ENCODE data around the gene KLF3. TPM values are rescaled to one million over a fixed set of nuclear protein-coding genes. Genes with fewer than 3 reads are reported as not detected.

KLF3 gene
- polyA plus RNA-seq (2011; rRNA removed) (11.4 and 11.7 TPM in 2 replicates), polyA minus RNA-seq (2011; rRNA and poly(A)+ RNA removed) (18.3 and 19.9 TPM in 2 replicates)

DNA sequence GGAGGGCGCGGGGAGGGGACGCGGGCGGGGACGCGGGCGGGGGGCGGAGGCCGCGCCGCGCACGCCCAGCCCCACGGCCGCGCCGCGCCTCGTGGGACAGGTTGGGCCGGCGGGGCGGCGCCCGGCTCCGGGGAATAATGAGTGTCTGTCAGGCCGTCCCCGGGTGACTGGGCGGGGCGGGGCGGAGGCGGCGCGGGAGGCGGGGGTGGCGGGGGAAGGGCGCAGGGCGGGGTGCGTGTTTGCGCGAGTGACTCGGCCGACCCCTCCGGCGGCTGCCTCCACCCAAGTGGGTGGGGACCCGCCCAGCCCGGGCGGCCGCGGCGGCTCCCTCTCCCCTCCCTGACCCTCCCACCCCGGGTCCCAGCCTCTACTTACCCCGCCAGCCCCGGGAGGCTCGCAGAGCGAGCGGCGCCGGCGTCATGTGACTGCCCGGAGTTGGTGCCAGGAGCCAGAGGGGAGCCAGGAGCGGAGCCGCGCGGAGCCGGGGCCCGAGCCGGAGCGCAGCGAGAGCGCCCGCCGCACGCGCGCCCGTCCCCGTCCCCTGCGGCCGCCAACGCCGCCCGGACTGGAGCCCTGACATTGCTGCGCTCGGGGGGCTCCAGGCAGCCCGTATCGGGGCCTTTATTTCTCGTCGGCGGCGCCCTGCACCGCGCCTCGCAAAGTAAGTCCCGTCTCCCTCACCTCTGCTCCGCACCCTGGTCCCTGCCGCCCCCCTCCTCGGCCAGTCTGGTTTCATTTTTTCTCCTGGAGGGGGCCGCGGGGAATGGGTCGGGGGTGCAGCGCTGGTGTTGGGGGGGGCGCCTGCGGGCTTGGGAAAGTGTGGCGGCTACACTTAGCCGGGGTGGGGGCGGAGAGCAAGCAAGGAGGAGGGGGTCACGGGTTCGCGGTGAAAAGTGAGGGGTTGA, at the start of gene KLF3:
TSS of gene KLF3 (plus strand) at position 399 of the 905 bp plus-strand sequence. CDS start 16,427 bp downstream, outside the sequence.
- DNase-seq (ENCODE audit: low read depth): peak; percentile 50
- no peaks in the 10 kb centered on the region for H3K27me3 ChIP-seq (ENCODE audit: control insufficient read depth, insufficient read depth, low read length)
- peak within 1 kb of the TSS; percentile 88 for H3K4me3 ChIP-seq (ENCODE audit: low read depth, low read length)
- no peaks in the 10 kb centered on the region for H3K36me3 ChIP-seq (ENCODE audit: control insufficient read depth, insufficient read depth, low read length)
- TF ChIP-seq, protein P1, sequence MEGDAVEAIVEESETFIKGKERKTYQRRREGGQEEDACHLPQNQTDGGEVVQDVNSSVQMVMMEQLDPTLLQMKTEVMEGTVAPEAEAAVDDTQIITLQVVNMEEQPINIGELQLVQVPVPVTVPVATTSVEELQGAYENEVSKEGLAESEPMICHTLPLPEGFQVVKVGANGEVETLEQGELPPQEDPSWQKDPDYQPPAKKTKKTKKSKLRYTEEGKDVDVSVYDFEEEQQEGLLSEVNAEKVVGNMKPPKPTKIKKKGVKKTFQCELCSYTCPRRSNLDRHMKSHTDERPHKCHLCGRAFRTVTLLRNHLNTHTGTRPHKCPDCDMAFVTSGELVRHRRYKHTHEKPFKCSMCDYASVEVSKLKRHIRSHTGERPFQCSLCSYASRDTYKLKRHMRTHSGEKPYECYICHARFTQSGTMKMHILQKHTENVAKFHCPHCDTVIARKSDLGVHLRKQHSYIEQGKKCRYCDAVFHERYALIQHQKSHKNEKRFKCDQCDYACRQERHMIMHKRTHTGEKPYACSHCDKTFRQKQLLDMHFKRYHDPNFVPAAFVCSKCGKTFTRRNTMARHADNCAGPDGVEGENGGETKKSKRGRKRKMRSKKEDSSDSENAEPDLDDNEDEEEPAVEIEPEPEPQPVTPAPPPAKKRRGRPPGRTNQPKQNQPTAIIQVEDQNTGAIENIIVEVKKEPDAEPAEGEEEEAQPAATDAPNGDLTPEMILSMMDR (IDR thresholded peaks at IDR 0.05; ENCODE audit: insufficient read depth, low read depth, low read length): no peak
- ChIA-PET CTCF (interaction anchor here (1.0 to 1.3 kb wide), 2 partner anchors 345 to 484 kb away, joined by 3 read pairs; no protein-coding TSS in a partner anchor), POLR2A (interaction anchor here (0.7 to 1.2 kb wide), 2 partner anchors 345 to 509 kb away, joined by 6 to 14 read pairs; no protein-coding TSS in a partner anchor)

DNA sequence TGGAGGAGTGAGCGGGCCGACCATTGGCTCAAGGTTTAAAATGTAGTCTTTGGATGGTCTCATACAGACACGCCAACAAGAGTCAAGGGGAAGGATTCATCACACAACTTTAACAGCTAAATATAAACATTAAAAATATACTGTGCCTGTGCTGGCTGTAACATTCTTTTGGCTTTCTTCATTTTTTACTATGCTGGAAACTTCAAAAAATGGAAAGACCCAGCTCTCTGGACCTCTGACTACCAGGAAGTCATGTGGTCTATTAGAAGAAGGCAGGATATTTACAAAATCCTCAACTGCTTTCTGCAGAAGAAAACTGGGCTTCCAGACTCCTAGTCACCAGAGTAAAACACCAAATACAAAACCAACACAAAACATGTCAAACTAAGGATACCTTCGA, 49.8 kb upstream of the KLF3 start:
- no peak for DNase-seq (ENCODE audit: low read depth)
- H3K27me3 ChIP-seq (ENCODE audit: control insufficient read depth, insufficient read depth, low read length): no peaks in the 10 kb centered on the region
- CTCF ChIA-PET: interaction anchor here (1.8 kb wide), 1 partner anchor 10 kb away, joined by 6 read pairs; no protein-coding TSS in a partner anchor
- TF ChIP-seq, protein P1 (IDR thresholded peaks at IDR 0.05; ENCODE audit: insufficient read depth, low read depth, low read length): no peak
- POLR2A ChIA-PET: no interaction called here
- no peak overlapping the region for H3K4me3 ChIP-seq (ENCODE audit: low read depth, low read length)
- H3K36me3 ChIP-seq (ENCODE audit: control insufficient read depth, insufficient read depth, low read length): no peaks in the 10 kb centered on the region

DNA sequence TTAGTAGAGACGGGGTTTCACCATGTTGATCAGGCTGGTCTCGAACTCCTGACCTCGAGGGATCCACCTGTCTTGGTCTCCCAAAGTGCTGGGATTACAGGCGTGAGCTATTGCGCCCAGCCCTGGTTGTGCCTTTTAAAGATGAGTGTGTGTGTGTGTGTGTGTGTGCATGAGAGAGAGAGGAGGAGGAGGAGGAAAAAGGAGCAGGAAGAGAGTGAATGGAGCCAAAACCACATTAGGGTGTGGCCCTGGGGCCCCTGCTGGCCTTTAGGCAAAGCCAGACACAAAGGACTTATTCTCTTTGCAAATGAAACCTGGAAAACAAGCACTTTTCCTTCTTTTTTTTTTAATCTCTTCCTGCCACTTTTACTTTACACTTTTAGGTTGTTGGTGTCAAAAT, 48.2 kb upstream of the KLF3 start:
- Histone ChIP-seq H3K36me3 (ENCODE audit: control insufficient read depth, insufficient read depth, low read length) (no peaks in the 10 kb centered on the region), H3K27me3 (ENCODE audit: control insufficient read depth, insufficient read depth, low read length) (no peaks in the 10 kb centered on the region), H3K4me3 (ENCODE audit: low read depth, low read length) (no peak overlapping the region)
- TF ChIP-seq, protein P1 (IDR thresholded peaks at IDR 0.05; ENCODE audit: insufficient read depth, low read depth, low read length): no peak
- POLR2A ChIA-PET: no interaction called here
- CTCF ChIA-PET: interaction anchor here (1.8 kb wide), 1 partner anchor 11 kb away, joined by 6 read pairs; no protein-coding TSS in a partner anchor
- DNase-seq (ENCODE audit: low read depth): no peak

DNA sequence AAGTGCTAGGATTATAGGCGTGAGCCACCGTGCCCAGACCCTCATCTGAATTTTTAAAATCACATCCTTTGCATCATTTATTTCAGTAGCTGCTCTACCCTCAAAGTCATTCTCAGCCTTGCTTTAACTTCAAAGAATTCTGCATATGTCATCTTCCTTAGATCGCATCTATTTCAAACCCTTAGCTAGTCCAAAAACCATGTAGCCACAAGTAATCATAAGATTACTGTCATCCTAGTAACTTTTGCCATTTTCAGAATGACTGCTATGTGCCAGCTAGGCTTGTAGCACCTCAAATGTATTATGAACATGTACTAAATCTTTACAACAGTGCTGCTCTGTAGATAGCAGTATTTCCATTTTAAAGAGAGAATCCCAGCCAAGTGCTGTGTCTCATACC, 45.5 kb upstream of the KLF3 start:
- CTCF ChIA-PET: no interaction called here
- H3K36me3 ChIP-seq (ENCODE audit: control insufficient read depth, insufficient read depth, low read length): no peaks in the 10 kb centered on the region
- TF ChIP-seq, protein P1 (IDR thresholded peaks at IDR 0.05; ENCODE audit: insufficient read depth, low read depth, low read length): no peak
- DNase-seq (ENCODE audit: low read depth): no peak
- H3K27me3 ChIP-seq (ENCODE audit: control insufficient read depth, insufficient read depth, low read length): no peaks in the 10 kb centered on the region
- POLR2A ChIA-PET: no interaction called here
- H3K4me3 ChIP-seq (ENCODE audit: low read depth, low read length): no peak overlapping the region

DNA sequence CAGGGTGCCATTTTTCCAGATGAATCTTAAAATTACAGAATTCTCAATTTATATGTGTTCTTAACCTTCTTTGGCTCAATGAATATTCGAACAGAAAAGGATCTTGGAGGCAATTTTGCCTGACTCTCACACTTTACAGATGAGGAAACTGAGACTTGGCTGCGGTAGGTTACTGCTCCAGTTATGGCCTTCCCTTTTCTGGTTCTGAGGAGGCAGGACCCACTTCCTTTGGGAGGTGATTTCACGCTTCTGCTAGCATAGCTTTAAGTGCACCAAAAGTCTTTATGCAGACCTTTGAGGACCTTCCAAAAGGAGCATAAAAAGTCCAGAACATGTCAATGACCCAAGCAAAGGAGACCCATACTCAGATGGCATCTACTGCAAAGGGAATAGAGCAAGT, 44.7 kb upstream of the KLF3 start:
- Histone ChIP-seq H3K4me3 (ENCODE audit: low read depth, low read length) (no peak overlapping the region), H3K27me3 (ENCODE audit: control insufficient read depth, insufficient read depth, low read length) (no peaks in the 10 kb centered on the region), H3K36me3 (ENCODE audit: control insufficient read depth, insufficient read depth, low read length) (no peaks in the 10 kb centered on the region)
- no peak for DNase-seq (ENCODE audit: low read depth)
- CTCF ChIA-PET: no interaction called here
- POLR2A ChIA-PET: no interaction called here
- TF ChIP-seq, protein P1 (IDR thresholded peaks at IDR 0.05; ENCODE audit: insufficient read depth, low read depth, low read length): no peak
